Esophagus squamous epithelium (tissue), 4 donors: ENCODE measurements around the gene TMEM108.

ENCODE experiments used
- POLR2A ChIP-seq, 4 donors: fragments of 450-650 bp; IDR thresholded peaks; one replicate each; pipeline ENCODE4 v1.6.1; 2017; ENCODE audit warnings: antibody characterized with exemption in 4 of 4, mild to moderate bottlenecking in 4 of 4, moderate library complexity in 3 of 4
- TF ChIP-seq, protein P1 (sequence below), 6 experiments: fragments of 450-650 bp in 4 of 6; fragments of 200-600 bp in 2 of 6; sonication (generic) in 2 of 6; IDR thresholded peaks; one replicate each; pipeline ENCODE4 v1.5.1; 2016 to 2019; ENCODE audit warnings: antibody characterized with exemption in 6 of 6, mild to moderate bottlenecking in 4 of 6, moderate library complexity in 4 of 6

- TF ChIP-seq, protein P1, sequence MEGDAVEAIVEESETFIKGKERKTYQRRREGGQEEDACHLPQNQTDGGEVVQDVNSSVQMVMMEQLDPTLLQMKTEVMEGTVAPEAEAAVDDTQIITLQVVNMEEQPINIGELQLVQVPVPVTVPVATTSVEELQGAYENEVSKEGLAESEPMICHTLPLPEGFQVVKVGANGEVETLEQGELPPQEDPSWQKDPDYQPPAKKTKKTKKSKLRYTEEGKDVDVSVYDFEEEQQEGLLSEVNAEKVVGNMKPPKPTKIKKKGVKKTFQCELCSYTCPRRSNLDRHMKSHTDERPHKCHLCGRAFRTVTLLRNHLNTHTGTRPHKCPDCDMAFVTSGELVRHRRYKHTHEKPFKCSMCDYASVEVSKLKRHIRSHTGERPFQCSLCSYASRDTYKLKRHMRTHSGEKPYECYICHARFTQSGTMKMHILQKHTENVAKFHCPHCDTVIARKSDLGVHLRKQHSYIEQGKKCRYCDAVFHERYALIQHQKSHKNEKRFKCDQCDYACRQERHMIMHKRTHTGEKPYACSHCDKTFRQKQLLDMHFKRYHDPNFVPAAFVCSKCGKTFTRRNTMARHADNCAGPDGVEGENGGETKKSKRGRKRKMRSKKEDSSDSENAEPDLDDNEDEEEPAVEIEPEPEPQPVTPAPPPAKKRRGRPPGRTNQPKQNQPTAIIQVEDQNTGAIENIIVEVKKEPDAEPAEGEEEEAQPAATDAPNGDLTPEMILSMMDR (IDR thresholded peaks at IDR 0.05) = no peak
- no peak for TF ChIP-seq POLR2A (IDR thresholded peaks at IDR 0.05)
Observed at GRCh38 chr3:133317866-133318265, 279.7 kb downstream of the TMEM108 start.
